Gastrocnemius medialis (tissue), 4 donors: ENCODE measurements around the gene HYAL2. TPM values are rescaled to one million over a fixed set of nuclear protein-coding genes. Genes with fewer than 3 reads are reported as not detected.
A peak's percentile ranks its signal among the peaks of the same experiment; 100 is the strongest.
"Not testable (repeated sequence)": the region's sequence is repeated elsewhere in the genome, so short reads cannot be mapped to it uniquely, and the experiment has no call there.

ENCODE experiments used
- ATAC-seq, 2 donors: fragments of 150-250 bp; one replicate each; pipeline ENCODE4 v1.9.1; 2016
- DNase-seq, 2 donors: peaks; one replicate each; pipeline ENCODE4 v3.0.0-alpha.2; 2019
- H3K27ac ChIP-seq, 4 donors: fragments of 200-600 bp; sonication (generic); 1 replicate in 1 of 4; 2 replicates in 3 of 4; pipeline ENCODE4 v1.5.1; 2016 to 2018; ENCODE audit warnings: mild to moderate bottlenecking in 2 of 4, moderate library complexity in 1 of 4
- H3K27me3 ChIP-seq, 3 donors: fragments of 200-600 bp; sonication (generic) in 2 of 3; 1 replicate in 1 of 3; 2 replicates in 2 of 3; pipeline versions ENCODE4 v1.5.1 to v1.6.0; 2016 to 2019; ENCODE audit warnings: mild to moderate bottlenecking in 1 of 3, moderate library complexity in 1 of 3
- H3K36me3 ChIP-seq, 2 donors: fragments of 200-600 bp; sonication (generic) in 1 of 2; one replicate each; pipeline ENCODE4 v1.5.1; 2017 to 2018
- H3K4me1 ChIP-seq, 2 donors: fragments of 200-600 bp; sonication (generic) in 1 of 2; one replicate each; pipeline ENCODE4 v1.5.1; 2016 to 2017; ENCODE audit warnings: mild to moderate bottlenecking in 2 of 2
- H3K4me3 ChIP-seq, 4 donors: fragments of 200-600 bp; sonication (generic) in 3 of 4; 1 replicate in 1 of 4; 2 replicates in 3 of 4; pipeline ENCODE4 v1.5.1; 2016 to 2019; ENCODE audit warnings: mild to moderate bottlenecking in 2 of 4
- H3K9me3 ChIP-seq, 3 donors: fragments of 200-600 bp; sonication (generic) in 2 of 3; 1 replicate in 1 of 3; 2 replicates in 2 of 3; pipeline ENCODE4 v1.5.1; 2016 to 2019
- CTCF ChIP-seq, 5 experiments: fragments of 450-650 bp in 3 of 5; fragments of 200-600 bp in 2 of 5; sonication (generic) in 2 of 5; IDR thresholded peaks in 4 of 5; conservative IDR thresholded peaks in 1 of 5; 1 replicate in 4 of 5; 2 replicates in 1 of 5; pipeline ENCODE4 v1.5.1; 2016 to 2019; ENCODE audit warnings: antibody characterized with exemption in 5 of 5, mild to moderate bottlenecking in 3 of 5, moderate library complexity in 3 of 5
- POLR2A ChIP-seq, 2 donors: fragments of 450-650 bp; IDR thresholded peaks; one replicate each; pipeline ENCODE4 v1.6.1; 2017; ENCODE audit warnings: antibody characterized with exemption in 2 of 2, mild to moderate bottlenecking in 2 of 2, moderate library complexity in 2 of 2
- in situ Hi-C, 4 donors: fragments of 200-750 bp; cut with MboI; loops; one replicate each; pipeline versions ENCODE4 v1.15.0 to v1.8.0; 2017; ENCODE audit warnings: low sequenced_read_pairs in 4 of 4
- intact Hi-C: fragments of 100-400 bp; cut with DNase I; formaldehyde crosslinking; loops from one replicate; pipeline ENCODE4 v1.15.1; 2023; ENCODE audit warnings: low total_unique reads
- total RNA-seq, 4 donors: library from RNA; depleted of rRNA; stranded (reverse); fragments of >200 nt; gene quantifications; one replicate each; pipeline versions ENCODE4 v1.1.0 to v1.2.3, GENCODE V29; 2016

HYAL2 gene
- total RNA-seq, 4 donors from 2014 or later, result 47.0 to 69.8 (median 65.4) TPM

DNA sequence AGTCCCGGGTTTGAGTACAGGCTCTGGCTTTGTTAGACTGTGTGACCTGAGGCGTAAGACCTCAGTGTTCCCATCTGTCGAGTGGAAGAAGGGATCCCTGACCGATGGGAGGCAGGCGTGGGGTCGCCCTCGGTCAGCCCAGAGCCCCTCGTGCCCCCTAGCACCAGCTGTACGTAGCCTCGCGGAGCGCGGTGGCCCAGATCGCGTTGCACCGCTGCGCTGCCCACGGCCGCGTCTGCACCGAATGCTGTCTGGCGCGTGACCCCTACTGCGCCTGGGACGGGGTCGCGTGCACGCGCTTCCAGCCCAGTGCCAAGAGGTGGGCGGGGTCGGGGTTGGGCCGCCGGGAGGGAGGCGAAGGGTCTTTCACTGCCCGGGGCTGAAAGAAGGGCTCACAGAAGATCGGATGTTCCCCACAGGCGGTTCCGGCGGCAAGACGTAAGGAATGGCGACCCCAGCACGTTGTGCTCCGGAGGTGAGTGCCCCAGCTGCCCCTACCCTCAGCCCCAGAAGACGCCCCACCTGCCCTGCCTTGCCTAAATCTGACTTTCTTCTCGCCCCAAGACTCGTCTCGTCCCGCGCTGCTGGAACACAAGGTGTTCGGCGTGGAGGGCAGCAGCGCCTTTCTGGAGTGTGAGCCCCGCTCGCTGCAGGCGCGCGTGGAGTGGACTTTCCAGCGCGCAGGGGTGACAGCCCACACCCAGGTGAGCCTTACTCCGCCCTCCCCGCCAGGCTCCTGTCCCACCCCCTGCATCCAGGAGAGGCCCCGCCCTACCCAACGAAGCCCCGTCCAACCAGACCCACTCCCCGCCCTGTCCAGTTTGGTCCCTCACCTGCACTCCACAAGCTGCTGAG, 47.2 kb downstream of the HYAL2 start:
- ATAC-seq, result no peak
- in situ Hi-C loops, result loop anchor here in 1 of 4 donors (10.0 to 25.0 kb wide), 2 partner anchors 51 to 338 kb away; partner anchors contain the start of genes MON1A and RBM6
- no peak for DNase-seq
- intact Hi-C loops, result no loop called here
- H3K27me3 ChIP-seq, result no peaks in the 10 kb centered on the region
- no peak overlapping the region for H3K27ac ChIP-seq
- H3K9me3 ChIP-seq, result no peaks in the 10 kb centered on the region
- no peaks in the 10 kb centered on the region for H3K36me3 ChIP-seq
- H3K4me3 ChIP-seq, result no peak overlapping the region
- H3K4me1 ChIP-seq, result peaks cover 20 to 38% of the 10 kb centered on the region in 2 donors
- TF ChIP-seq POLR2A (IDR thresholded peaks at IDR 0.05) (no peak), CTCF (IDR thresholded peaks at IDR 0.05 in 4 of 5, conservative IDR thresholded peaks at IDR 0.05 in 1 of 5) (no peak)

DNA sequence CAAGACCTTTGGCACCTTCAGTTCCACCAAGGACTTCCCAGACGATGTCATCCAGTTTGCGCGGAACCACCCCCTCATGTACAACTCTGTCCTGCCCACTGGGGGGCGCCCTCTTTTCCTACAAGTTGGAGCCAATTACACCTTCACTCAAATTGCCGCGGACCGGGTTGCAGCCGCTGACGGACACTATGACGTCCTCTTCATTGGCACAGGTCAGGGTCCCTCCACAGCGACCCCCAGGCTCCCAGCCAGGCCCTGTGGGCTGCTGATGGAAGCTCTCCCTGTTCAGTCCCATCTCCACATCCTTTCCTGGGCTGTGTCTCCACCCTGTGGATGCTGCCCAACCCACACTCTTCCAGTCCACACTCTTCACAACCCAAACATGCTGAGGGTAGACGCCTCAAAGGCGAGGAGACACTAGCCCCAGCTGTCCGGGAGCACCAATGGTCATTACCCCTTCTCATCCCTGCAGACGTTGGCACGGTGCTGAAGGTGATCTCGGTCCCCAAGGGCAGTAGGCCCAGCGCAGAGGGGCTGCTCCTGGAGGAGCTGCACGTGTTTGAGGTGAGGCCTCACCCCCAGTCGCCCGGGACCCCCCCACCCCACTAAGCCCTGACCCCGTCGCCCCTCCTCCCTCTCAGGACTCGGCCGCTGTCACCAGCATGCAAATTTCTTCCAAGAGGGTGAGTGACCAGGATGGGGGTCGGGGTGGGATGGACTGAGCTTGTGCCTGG, 48.0 kb downstream of the HYAL2 start:
- Histone ChIP-seq H3K36me3 (no peaks in the 10 kb centered on the region), H3K27me3 (no peaks in the 10 kb centered on the region), H3K4me1 (peaks cover 20 to 38% of the 10 kb centered on the region in 2 donors), H3K9me3 (no peaks in the 10 kb centered on the region), H3K27ac (no peak overlapping the region), H3K4me3 (no peak overlapping the region)
- DNase-seq (peak in 1 of 2 donors; percentile 54), ATAC-seq (peak in 1 of 2 donors; percentile 16)
- TF ChIP-seq CTCF (IDR thresholded peaks at IDR 0.05 in 4 of 5, conservative IDR thresholded peaks at IDR 0.05 in 1 of 5) (peak; percentile 42 to 76 (median 73)), POLR2A (IDR thresholded peaks at IDR 0.05) (no peak)
- intact Hi-C loops (no loop called here), in situ Hi-C loops (loop anchor here in 2 of 4 donors (5.0 to 25.0 kb wide), 3 partner anchors 47 to 337 kb away; partner anchors contain the start of genes MON1A (in 1 of the 2) and RBM6 (in 1 of the 2))

- Histone ChIP-seq H3K9me3 (no peaks in the 10 kb centered on the region), H3K4me3 (peak overlapping the region in 1 of 4 donors; percentile 48), H3K4me1 (peaks cover 20 to 38% of the 10 kb centered on the region in 2 donors), H3K27me3 (no peaks in the 10 kb centered on the region), H3K36me3 (no peaks in the 10 kb centered on the region), H3K27ac (no peak overlapping the region)
- no peak for TF ChIP-seq CTCF (IDR thresholded peaks at IDR 0.05 in 4 of 5, conservative IDR thresholded peaks at IDR 0.05 in 1 of 5)
- TF ChIP-seq POLR2A (IDR thresholded peaks at IDR 0.05), result no peak
- DNase-seq (no peak), ATAC-seq (no peak)
- in situ Hi-C loops (loop anchor here in 2 of 4 donors (5.0 to 10.0 kb wide), 2 partner anchors 46 to 49 kb away; no protein-coding TSS in a partner anchor), intact Hi-C loops (loop anchor here (1.0 kb wide), 3 partner anchors 13 to 81 kb away; no protein-coding TSS in a partner anchor)
Observed at GRCh38 chr3:50273689-50274065, 48.9 kb downstream of the HYAL2 start.

DNA sequence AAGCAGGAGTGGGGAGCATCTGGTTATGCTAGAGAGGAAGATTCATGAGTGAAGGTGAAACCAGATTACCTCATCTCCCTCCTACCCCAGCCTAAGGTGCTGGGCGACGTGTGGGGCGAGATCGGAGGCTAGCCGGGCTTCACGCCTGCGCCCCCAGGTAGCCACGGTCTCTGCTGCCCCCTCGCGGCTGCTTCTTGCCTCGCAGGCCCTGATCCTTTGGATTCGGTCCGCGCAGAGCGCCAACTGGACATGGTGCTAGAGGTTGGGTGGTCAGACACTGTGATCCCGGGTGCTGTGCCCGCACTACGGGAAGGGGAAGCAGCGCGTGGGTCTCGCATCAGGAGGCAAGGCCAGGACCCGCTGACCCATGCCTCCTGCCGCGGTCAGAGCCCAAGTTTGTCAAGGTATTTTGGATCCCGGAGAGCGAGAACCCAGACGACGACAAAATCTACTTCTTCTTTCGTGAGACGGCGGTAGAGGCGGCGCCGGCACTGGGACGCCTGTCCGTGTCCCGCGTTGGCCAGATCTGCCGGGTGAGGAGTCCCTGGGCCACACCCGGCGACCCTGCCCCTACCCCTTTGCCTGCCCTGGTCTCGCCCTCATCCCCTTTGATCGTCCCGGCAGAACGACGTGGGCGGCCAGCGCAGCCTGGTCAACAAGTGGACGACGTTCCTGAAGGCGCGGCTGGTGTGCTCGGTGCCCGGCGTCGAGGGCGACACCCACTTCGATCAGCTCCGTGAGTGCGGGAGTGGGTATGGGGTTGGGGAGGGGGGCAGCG, 49.4 kb downstream of the HYAL2 start:
- in situ Hi-C loops, result loop anchor here in 2 of 4 donors (5.0 to 10.0 kb wide), 2 partner anchors 46 to 48 kb away; no protein-coding TSS in a partner anchor
- intact Hi-C loops, result loop anchor here (1.0 kb wide), 3 partner anchors 13 to 81 kb away; no protein-coding TSS in a partner anchor
- peak; percentile 82 to 85 for ATAC-seq
- Histone ChIP-seq H3K36me3 (no peaks in the 10 kb centered on the region), H3K4me1 (peaks cover 17 to 38% of the 10 kb centered on the region in 2 donors), H3K27ac (peak overlapping the region in 2 of 4 donors; percentile 8 to 15), H3K4me3 (peak overlapping the region; percentile 38 to 56 (median 51)), H3K9me3 (no peaks in the 10 kb centered on the region), H3K27me3 (no peaks in the 10 kb centered on the region)
- TF ChIP-seq CTCF (IDR thresholded peaks at IDR 0.05 in 4 of 5, conservative IDR thresholded peaks at IDR 0.05 in 1 of 5) (peak; percentile 97 to 99 (median 99)), POLR2A (IDR thresholded peaks at IDR 0.05) (peak in 1 of 2 donors; percentile 11)
- peak; percentile 68 to 80 for DNase-seq

- in situ Hi-C loops, result loop anchor here in 2 of 4 donors (5.0 to 10.0 kb wide), 2 partner anchors 45 to 48 kb away; no protein-coding TSS in a partner anchor
- H3K27ac ChIP-seq, ATAC-seq, DNase-seq, H3K36me3 ChIP-seq, H3K9me3 ChIP-seq, H3K27me3 ChIP-seq, intact Hi-C loops: not testable (repeated sequence)
- H3K4me1 ChIP-seq, result peaks cover 21 to 44% of the 10 kb centered on the region in 2 donors
- H3K4me3 ChIP-seq, result peak overlapping the region in 1 of 4 donors; percentile 48
Observed at GRCh38 chr3:50272538-50272910, 50.0 kb downstream of the HYAL2 start.
